8988T (cell line): ENCODE results near the gene DYNC1H1.
"Not testable (repeated sequence)": the region's sequence is repeated elsewhere in the genome, so short reads cannot be mapped to it uniquely, and the experiment has no call there.

Experiments
- DNase-seq: peaks from one replicate; pipeline ENCODE4 v3.0.0; 2011

Gene DYNC1H1

GRCh38 chr14:102043251-102044025, 79.1 kb downstream of the DYNC1H1 start:
- no peak for DNase-seq

GRCh38 chr14:102044566-102044965, 80.2 kb downstream of the DYNC1H1 start:
- DNase-seq = no peak

GRCh38 chr14:102046337-102047278, 82.2 kb downstream of the DYNC1H1 start:
- DNase-seq = peak; percentile 83

DNA sequence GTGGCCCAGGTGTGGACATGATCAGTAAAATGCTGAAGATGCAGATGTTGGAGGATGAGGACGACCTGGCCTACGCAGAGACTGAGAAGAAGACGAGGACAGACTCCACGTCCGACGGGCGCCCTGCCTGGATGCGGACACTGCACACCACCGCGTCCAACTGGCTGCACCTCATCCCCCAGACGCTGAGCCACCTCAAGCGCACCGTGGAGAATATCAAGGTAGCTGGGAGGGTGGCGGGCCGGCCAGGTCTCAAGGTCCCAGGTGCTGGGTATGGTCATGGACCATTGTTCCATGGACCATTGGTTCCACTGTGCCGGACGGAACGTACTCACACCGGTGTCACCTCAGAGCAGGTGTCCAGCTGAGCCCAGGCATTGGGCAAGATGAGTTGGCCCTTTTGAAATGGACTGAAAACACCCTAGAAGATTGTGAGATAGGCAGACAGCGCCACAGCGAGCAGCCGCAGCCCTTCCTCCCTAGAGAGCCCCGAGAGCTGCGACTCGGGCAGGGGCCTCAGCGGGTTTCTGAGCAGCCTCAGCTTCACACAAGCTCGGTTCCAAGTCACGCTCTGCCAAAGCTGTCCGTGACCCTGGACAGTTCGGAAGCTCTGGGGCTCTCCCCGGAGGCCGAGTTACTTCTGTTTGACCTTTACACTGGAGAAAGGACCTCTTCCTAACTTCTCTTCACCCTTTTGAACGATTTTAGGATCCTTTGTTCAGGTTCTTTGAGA, 83.6 kb downstream of the DYNC1H1 start:
- DNase-seq = no peak

GRCh38 chr14:102049258-102050025, 85.1 kb downstream of the DYNC1H1 start:
- no peak for DNase-seq

- DNase-seq = no peak
Observed at GRCh38 chr14:102050026-102050405, 85.6 kb downstream of the DYNC1H1 start.

DNA sequence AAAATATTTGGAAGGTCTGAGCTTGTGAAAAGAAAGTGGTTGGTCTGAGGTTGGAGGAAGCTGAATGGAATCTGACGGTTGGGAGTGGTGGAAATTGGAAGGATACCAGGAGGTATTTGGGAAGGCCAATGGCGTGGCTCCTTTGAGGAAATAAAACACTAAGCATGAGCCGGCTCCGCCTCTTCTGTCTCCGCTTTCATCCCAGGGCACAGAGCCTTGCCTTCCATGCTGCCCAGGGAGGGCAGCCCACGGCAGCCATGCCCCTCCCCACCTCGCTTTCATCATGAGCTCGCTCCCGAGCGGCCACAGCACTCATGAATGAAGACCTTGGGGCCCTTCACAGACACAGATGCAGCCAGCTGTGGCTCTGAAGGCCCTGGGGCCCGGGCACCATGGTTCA, 86.3 kb downstream of the DYNC1H1 start:
- no peak for DNase-seq

DNA sequence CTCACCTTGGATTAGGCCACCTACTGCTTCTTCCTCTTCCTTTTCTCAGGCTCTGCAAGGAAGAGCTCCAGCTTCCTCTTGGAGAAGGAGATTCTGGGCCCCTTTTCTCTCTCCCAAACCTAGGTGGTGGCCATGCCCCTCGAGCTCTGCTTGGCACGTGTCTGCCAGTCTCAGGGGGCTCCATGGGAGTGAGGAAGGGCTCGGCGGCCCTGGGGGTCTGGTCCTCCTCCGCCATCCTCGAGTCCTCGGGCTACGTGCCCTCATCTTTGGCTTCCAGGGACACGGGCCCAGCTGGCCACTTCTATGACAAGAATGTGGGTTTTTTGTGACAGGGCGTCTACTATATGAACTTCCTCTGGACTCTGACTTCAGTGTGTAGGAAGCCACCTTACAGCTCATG, 88.1 kb downstream of the DYNC1H1 start:
- DNase-seq = no peak

DNA sequence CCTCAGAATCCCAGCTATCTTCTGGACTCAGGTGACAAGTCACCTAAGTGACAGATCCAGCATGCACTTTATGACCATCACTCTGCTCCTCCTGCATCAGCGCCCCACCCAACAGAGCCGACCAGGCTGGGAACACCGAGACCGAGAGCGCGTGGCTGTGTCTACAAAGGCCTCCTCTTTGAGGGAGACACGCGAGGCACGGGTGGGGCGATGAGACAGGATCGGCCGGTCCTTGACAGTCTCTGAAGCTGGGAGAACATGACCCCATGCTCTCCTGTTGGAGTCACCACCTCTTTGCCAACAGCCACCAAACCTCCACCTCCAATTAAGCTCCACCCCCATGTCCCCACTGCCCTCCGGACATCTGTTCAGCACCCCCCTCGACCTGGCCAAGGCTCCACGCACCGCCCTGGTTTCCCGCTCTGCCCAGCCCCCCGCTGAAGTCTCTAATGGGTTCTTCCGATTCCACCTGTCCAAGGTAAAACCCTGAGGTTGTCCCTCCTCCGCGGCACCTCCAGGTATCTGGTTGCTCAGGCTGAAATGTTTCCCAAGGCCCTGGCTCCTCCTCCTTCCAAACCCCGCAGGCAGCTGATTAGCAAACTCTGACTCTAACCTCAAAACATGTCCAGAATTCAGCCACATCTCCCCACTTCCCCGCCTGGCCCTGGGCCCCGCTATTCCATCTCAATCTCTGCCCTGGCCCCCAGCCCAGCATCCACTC, 91.0 kb downstream of the DYNC1H1 start:
- DNase-seq = no peak

- DNase-seq = no peak
Observed at GRCh38 chr14:102056694-102057442, 92.5 kb downstream of the DYNC1H1 start.

DNA sequence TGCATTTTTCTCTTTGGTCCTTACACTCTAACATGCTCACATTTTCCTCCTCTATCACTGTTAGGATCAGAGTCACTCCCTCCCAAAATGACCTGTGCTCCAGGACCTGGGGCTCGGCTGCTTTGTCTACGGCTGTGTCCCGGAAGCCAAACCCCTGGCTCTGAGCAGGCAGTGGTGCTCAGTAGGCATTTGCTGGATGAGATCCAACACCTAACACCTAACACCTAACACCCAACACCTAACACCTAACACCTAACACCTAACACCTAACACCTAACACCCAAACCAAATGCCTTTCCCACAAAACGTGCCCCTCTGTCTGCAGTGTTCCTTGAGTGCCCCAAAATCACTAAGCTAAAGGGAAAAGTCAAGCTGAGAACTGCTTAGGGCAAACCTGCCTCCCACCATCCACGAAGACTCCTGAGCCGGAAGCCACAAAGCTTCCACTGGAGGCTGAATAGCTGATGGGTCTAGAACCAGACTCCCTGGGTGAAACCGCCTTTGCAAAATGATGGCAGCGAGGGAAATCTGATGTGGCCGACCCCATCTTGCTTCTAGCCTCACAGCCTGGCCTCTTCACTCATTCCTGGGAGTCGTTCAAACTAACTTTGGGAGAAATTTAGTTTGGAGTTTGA, 93.2 kb downstream of the DYNC1H1 start:
- DNase-seq = no peak

DNA sequence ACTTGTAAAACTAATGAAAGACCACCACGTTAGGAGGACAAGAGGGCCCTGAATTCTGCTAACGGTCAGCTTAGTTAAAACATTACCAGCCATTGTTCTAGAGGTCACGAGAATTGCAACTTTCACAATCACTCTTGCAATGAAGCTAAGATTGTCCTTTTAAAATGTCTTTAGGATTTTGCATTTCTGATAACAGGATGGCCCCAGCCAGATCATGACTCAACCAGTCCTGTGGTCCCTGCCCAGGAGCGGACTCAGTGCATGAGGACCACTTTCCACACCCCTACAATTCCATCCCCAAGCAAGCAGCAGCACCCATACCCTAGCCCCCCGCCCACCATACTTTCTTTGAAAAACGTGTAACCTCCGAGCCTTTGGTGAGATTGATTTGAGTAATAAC, 93.8 kb downstream of the DYNC1H1 start:
- DNase-seq = no peak

- DNase-seq = no peak
Observed at GRCh38 chr14:102058961-102059360, 94.6 kb downstream of the DYNC1H1 start.

- DNase-seq = peak; percentile 69
Observed at GRCh38 chr14:102063109-102063807, 98.9 kb downstream of the DYNC1H1 start.

DNA sequence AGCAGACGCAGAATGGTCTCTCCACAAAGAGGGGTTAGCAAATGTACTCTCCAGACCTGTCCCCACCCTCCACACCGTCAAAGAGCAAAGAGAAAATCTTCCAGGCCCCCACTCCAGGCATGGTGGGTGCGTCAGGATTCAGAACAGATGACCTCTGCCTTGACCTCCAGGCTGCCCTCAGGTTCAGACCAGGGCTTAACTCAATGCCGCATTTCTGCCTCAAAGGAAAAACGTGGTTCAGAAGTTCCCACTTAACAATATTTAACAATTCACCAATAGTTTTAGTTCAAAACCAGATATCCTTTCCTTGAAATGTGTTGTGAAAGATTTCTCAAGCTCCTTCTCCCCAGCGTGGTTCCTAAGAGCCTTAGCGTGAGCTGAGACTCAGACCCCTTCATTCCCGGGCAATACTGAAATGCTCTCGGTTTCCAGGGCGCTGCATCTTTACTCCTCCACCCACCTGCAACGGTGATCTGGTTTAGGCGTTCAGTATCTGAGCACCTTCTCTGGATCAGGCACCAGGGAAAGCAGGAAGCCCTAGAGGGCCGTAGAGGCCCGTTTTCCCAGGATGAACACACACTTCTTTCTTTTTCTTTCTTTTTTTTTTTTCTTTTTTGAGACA, 99.5 kb downstream of the DYNC1H1 start:
- no peak for DNase-seq

DNA sequence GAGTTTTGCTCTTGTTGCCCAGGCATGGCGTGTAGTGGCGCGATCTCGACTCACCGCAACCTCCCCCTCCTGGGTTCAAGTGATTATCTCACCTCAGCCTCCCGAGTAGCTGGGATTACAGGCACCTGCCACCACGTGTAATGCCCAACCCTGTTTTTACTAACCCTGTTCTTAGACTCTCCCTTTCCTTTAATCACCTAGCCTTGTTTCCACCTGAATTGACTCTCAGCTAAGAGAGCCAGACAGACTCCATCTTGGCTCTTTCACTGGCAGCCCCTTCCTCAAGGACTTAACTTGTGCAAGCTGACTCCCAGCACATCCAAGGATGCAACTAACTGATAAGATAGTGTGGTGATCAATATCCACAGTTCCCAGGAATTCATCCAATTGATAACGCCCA, 100.2 kb downstream of the DYNC1H1 start:
- not testable (repeated sequence) for DNase-seq

GRCh38 chr14:102066041-102066451, 101.7 kb downstream of the DYNC1H1 start:
- no peak for DNase-seq

GRCh38 chr14:102071283-102071998, 107.1 kb downstream of the DYNC1H1 start:
- no peak for DNase-seq
